SK-N-SH (cell line): ENCODE results near the gene HUS1. TPM values are rescaled to one million over a fixed set of nuclear protein-coding genes. Genes with fewer than 3 reads are reported as not detected.

Experiments used
- CTCF ChIA-PET: fragments of 300-600, 350-600 bp; formaldehyde crosslinking; extraction: SDS; loops from one replicate; lab custom pipeline; 2021; lab: Yijun Ruan, JAX
- POLR2A ChIA-PET: fragments of 350-600 bp; sonication (Branson Sonifier 250); formaldehyde crosslinking; extraction: SDS; loops from one replicate; lab custom pipeline; 2020; ENCODE audit warnings: antibody characterized with exemption, inconsistent platforms; lab: Yijun Ruan, JAX
- DNase-seq: peaks from one replicate; pipeline ENCODE4 v3.0.0; 2012
- H2AFZ ChIP-seq: fragments of 200-600 bp; sonication (generic); 2 replicates; pipeline ENCODE4 v1.8.1; 2016; ENCODE audit warnings: antibody characterized with exemption, mild to moderate bottlenecking, low read depth
- H3F3A ChIP-seq: fragments of 200-600 bp; sonication (generic); replicated peaks from 2 replicates; pipeline ENCODE3; 2016; ENCODE audit warnings: antibody characterized with exemption, mild to moderate bottlenecking; ENCODE audit not compliant: insufficient read depth
- H3K27ac ChIP-seq, 2 experiments: fragments of 200-500 bp in 1 of 2; fragments of 200-600 bp in 1 of 2; sonication (Bioruptor generic) in 1 of 2; sonication (generic), shearing (Covaris generic) in 1 of 2; 2 replicates each; pipeline versions ENCODE4 v1.5.1 to v1.6.1; 2014 to 2016; ENCODE audit warnings: low read depth in 2 of 2, inconsistent platforms in 1 of 2, low read length in 1 of 2, mild to moderate bottlenecking in 1 of 2, mixed read lengths in 1 of 2
- H3K27me3 ChIP-seq: fragments of 200-600 bp; sonication (generic), shearing (Covaris generic); 2 replicates; pipeline ENCODE4 v1.6.1; 2016; ENCODE audit warnings: mixed run types; ENCODE audit not compliant: insufficient read depth
- H3K36me3 ChIP-seq, 2 experiments: fragments of 200-500 bp in 1 of 2; fragments of 200-600 bp in 1 of 2; sonication (Bioruptor generic) in 1 of 2; sonication (generic) in 1 of 2; replicated peaks in 1 of 2; 2 replicates each; pipeline versions ENCODE3 to v1.5.1; 2014 to 2016; ENCODE audit warnings: low read length in 1 of 2, mild to moderate bottlenecking in 1 of 2; ENCODE audit not compliant: insufficient read depth in 2 of 2, control insufficient read depth in 1 of 2
- H3K4me1 ChIP-seq, 2 experiments: fragments of 200-500 bp in 1 of 2; fragments of 200-600 bp in 1 of 2; sonication (Bioruptor generic) in 1 of 2; sonication (generic), shearing (Covaris generic) in 1 of 2; 2 replicates each; pipeline versions ENCODE4 v1.5.1 to v1.6.1; 2014 to 2016; ENCODE audit warnings: low read depth in 1 of 2, low read length in 1 of 2, mixed run types in 1 of 2; ENCODE audit not compliant: insufficient read depth in 2 of 2, control insufficient read depth in 1 of 2
- H3K4me2 ChIP-seq: fragments of 200-600 bp; sonication (generic), shearing (Covaris generic); 2 replicates; pipeline ENCODE4 v1.6.1; 2017; ENCODE audit warnings: mixed run types
- H3K4me3 ChIP-seq, 2 experiments: fragments of 200-500 bp in 1 of 2; fragments of 200-600 bp in 1 of 2; sonication (Bioruptor generic) in 1 of 2; sonication (generic), shearing (Covaris generic) in 1 of 2; 2 replicates each; pipeline versions ENCODE4 v1.5.1 to v1.8.1; 2014 to 2016; ENCODE audit warnings: low read depth in 2 of 2, inconsistent platforms in 1 of 2, low read length in 1 of 2, mild to moderate bottlenecking in 1 of 2, mixed read lengths in 1 of 2, moderate library complexity in 1 of 2
- H3K79me2 ChIP-seq: fragments of 200-600 bp; sonication (generic); 2 replicates; pipeline ENCODE4 v1.8.1; 2017; ENCODE audit warnings: mild to moderate bottlenecking; ENCODE audit not compliant: insufficient read depth
- H3K9ac ChIP-seq: fragments of 200-600 bp; sonication (generic); 2 replicates; pipeline ENCODE4 v1.6.1; 2017; ENCODE audit warnings: mixed run types
- H3K9me2 ChIP-seq: fragments of 200-600 bp; sonication (generic); 2 replicates; pipeline ENCODE4 v1.6.1; 2017; ENCODE audit warnings: mixed run types
- H3K9me3 ChIP-seq: fragments of 200-600 bp; sonication (generic); 2 replicates; pipeline ENCODE4 v1.6.1; 2017; ENCODE audit warnings: mixed run types, mild to moderate bottlenecking, moderate library complexity
- H4K20me1 ChIP-seq: fragments of 200-600 bp; sonication (generic); 2 replicates; pipeline ENCODE4 v1.6.1; 2017; ENCODE audit warnings: mild to moderate bottlenecking, mixed run types; ENCODE audit not compliant: insufficient read depth
- CHD2 ChIP-seq: fragments of 150-350 bp; IDR thresholded peaks from 2 replicates; pipeline ENCODE4 v1.6.1; 2018; ENCODE audit warnings: low read length; ENCODE audit not compliant: partially characterized antibody
- CTCF ChIP-seq: fragments of 200-600 bp; sonication (generic); IDR thresholded peaks from 2 replicates; pipeline ENCODE4 v1.6.1; 2017; ENCODE audit warnings: antibody characterized with exemption, mild to moderate bottlenecking, moderate library complexity
- ELF1 ChIP-seq: IDR thresholded peaks from 2 replicates; pipeline ENCODE4 v1.4.0; 2012
- EP300 ChIP-seq, 2 experiments: IDR thresholded peaks; 2 replicates each; pipeline versions ENCODE4 v1.4.0 to v1.6.1; 2012; ENCODE audit warnings: borderline replicate concordance in 1 of 2, low read depth in 1 of 2, low read length in 1 of 2
- FOXM1 ChIP-seq: IDR thresholded peaks from 2 replicates; pipeline ENCODE4 v1.4.0; 2012; ENCODE audit warnings: low read depth, mild to moderate bottlenecking
- JUND ChIP-seq: IDR thresholded peaks from 2 replicates; pipeline ENCODE4 v1.4.0; 2012
- MEF2A ChIP-seq: IDR thresholded peaks from 2 replicates; pipeline ENCODE4 v1.4.0; 2012; ENCODE audit warnings: low read depth, borderline replicate concordance
- NFIC ChIP-seq: IDR thresholded peaks from 2 replicates; pipeline ENCODE4 v1.4.0; 2012; ENCODE audit warnings: borderline replicate concordance
- NRF1 ChIP-seq: IDR thresholded peaks from 2 replicates; pipeline ENCODE4 v1.6.1; 2012; ENCODE audit warnings: low read depth, mild to moderate bottlenecking, low read length
- POLR2AphosphoS5 ChIP-seq: IDR thresholded peaks from 2 replicates; pipeline ENCODE4 v1.6.1; 2012; ENCODE audit warnings: low read depth, low read length
- RCOR1 ChIP-seq: fragments of 150-350 bp; IDR thresholded peaks from 2 replicates; pipeline ENCODE4 v1.6.1; 2017; ENCODE audit warnings: antibody characterized with exemption, low read length
- RFX5 ChIP-seq: IDR thresholded peaks from 2 replicates; pipeline ENCODE4 v1.6.1; 2012; ENCODE audit warnings: mild to moderate bottlenecking, improper control_type of control experiment, low read length
- SIN3A ChIP-seq: IDR thresholded peaks from 2 replicates; pipeline ENCODE4 v1.6.1; 2012; ENCODE audit warnings: low read depth, mild to moderate bottlenecking, low read length, moderate library complexity, borderline replicate concordance
- TCF12 ChIP-seq: IDR thresholded peaks from 2 replicates; pipeline ENCODE4 v1.4.0; 2012
- USF1 ChIP-seq: IDR thresholded peaks from 2 replicates; pipeline ENCODE4 v1.4.0; 2012; ENCODE audit warnings: low read depth, borderline replicate concordance
- WGBS: methylation state at CpG from one replicate; pipeline ENCODE4 v1.1.6; 2017; ENCODE audit warnings: low lambda C conversion rate; 5-methylcytosine and 5-hydroxymethylcytosine counted together
- polyA plus RNA-seq, 3 experiments: library from polyadenylated mRNA; depleted of rRNA; stranded (reverse); fragments of >200 nt; gene quantifications; 2 replicates each; pipeline ENCODE4 v1.2.3, GENCODE V29; 2012
- TF ChIP-seq, protein P1 (sequence below): fragments of 150-350 bp; IDR thresholded peaks from 2 replicates; pipeline ENCODE4 v1.6.1; 2017; ENCODE audit warnings: antibody characterized with exemption, low read length, low read depth, borderline replicate concordance
- TF ChIP-seq, protein P2 (sequence below): IDR thresholded peaks from 2 replicates; pipeline ENCODE4 v1.4.0; 2012; ENCODE audit warnings: low read depth, borderline replicate concordance
- TF ChIP-seq, protein P3 (sequence below): IDR thresholded peaks from 2 replicates; pipeline ENCODE4; 2012
- TF ChIP-seq, protein P4 (sequence below): IDR thresholded peaks from 2 replicates; pipeline ENCODE4 v1.4.0; 2012; ENCODE audit warnings: low read depth

The HUS1 gene
- polyA plus RNA-seq, 1 of the 3 experiments (the other 2 are of a cell fraction) = 17.8 TPM

DNA sequence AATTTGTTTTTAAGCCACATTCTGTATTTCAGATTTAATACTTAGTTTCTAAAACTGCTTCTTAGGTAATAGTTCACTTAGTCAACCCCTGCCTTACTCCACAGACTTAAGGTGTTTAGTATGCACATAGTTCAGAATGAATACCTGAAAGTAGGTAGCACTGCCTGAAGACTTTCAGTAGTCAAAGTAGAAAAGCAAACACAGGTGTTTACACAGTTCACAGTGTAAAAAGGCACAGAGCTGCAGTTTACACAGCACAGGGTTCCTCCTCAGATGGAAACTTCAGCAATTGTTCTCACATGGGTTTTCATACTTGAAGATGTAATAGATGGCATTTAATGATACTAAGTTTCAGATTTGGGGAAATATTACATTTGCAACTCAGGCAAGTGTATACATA lies 28.0 kb downstream of the HUS1 start:
- ChIA-PET POLR2A (no interaction called here), CTCF (interaction anchor here (5.1 to 12.4 kb wide), 2 partner anchors 14 to 159 kb away, joined by 27 to 221 read pairs; no protein-coding TSS in a partner anchor)
- Histone ChIP-seq H2AFZ (no peak overlapping the region), H3K79me2 (no peaks in the 10 kb centered on the region), H3K9me2 (no peaks in the 10 kb centered on the region), H3F3A (no peaks in the 10 kb centered on the region), H3K36me3 (peaks cover 27% of the 10 kb centered on the region in 2 experiments), H3K4me2 (no peak overlapping the region), H3K27ac (no peak overlapping the region), H4K20me1 (no peaks in the 10 kb centered on the region), H3K9me3 (no peaks in the 10 kb centered on the region), H3K9ac (no peak overlapping the region), H3K4me1 (peaks cover 4 to 5% of the 10 kb centered on the region in 2 experiments; a peak in 1 of 4 replicates), H3K27me3 (no peaks in the 10 kb centered on the region), H3K4me3 (no peak overlapping the region)
- no peak for DNase-seq
- no peak for TF ChIP-seq USF1
- TF ChIP-seq POLR2AphosphoS5 = no peak
- no peak for TF ChIP-seq JUND
- TF ChIP-seq, protein P1, sequence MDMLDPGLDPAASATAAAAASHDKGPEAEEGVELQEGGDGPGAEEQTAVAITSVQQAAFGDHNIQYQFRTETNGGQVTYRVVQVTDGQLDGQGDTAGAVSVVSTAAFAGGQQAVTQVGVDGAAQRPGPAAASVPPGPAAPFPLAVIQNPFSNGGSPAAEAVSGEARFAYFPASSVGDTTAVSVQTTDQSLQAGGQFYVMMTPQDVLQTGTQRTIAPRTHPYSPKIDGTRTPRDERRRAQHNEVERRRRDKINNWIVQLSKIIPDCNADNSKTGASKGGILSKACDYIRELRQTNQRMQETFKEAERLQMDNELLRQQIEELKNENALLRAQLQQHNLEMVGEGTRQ = no peak
- TF ChIP-seq EP300 (IDR thresholded peaks at IDR 0.05; ENCODE audit: borderline replicate concordance in 1 of 2, low read depth in 1 of 2, low read length in 1 of 2) = no peak
- TF ChIP-seq, protein P2, sequence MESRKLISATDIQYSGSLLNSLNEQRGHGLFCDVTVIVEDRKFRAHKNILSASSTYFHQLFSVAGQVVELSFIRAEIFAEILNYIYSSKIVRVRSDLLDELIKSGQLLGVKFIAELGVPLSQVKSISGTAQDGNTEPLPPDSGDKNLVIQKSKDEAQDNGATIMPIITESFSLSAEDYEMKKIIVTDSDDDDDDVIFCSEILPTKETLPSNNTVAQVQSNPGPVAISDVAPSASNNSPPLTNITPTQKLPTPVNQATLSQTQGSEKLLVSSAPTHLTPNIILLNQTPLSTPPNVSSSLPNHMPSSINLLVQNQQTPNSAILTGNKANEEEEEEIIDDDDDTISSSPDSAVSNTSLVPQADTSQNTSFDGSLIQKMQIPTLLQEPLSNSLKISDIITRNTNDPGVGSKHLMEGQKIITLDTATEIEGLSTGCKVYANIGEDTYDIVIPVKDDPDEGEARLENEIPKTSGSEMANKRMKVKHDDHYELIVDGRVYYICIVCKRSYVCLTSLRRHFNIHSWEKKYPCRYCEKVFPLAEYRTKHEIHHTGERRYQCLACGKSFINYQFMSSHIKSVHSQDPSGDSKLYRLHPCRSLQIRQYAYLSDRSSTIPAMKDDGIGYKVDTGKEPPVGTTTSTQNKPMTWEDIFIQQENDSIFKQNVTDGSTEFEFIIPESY = no peak
- TF ChIP-seq TCF12 = no peak
- no peak for TF ChIP-seq FOXM1

DNA sequence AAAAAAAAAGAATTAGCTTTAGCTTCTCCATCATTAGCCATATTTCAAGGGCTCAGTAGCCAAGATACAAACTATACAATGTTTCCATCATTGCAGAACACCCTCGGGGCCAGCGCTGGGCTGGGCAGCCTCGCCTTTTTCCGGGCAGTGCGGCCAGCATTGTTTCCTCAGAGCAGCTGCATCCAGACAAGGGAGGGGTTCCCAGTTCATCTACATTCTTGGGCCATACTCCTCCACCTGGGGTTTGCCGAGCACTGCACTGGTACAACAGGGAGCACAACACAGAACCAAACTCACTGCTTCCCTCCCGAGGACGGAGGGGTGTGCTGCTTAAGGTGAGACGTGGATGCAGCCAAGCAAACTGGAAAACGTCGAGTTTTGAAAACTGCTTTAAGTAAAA lies 28.7 kb downstream of the HUS1 start:
- H3K9ac ChIP-seq = no peak overlapping the region
- POLR2A ChIA-PET = no interaction called here
- no peak overlapping the region for H3K4me2 ChIP-seq
- H3K9me2 ChIP-seq = no peaks in the 10 kb centered on the region
- no peak overlapping the region for H2AFZ ChIP-seq
- no peaks in the 10 kb centered on the region for H3K79me2 ChIP-seq
- peaks cover 20% of the 10 kb centered on the region in 2 experiments for H3K36me3 ChIP-seq
- no peak overlapping the region for H3K27ac ChIP-seq
- no peaks in the 10 kb centered on the region for H3F3A ChIP-seq
- DNase-seq = no peak
- H3K4me3 ChIP-seq = no peak overlapping the region
- TF ChIP-seq MEF2A (no peak), JUND (no peak), USF1 (no peak), ELF1 (no peak), CTCF (no peak), NRF1 (no peak), FOXM1 (no peak), TCF12 (no peak), POLR2AphosphoS5 (no peak), RCOR1 (no peak), CHD2 (no peak), NFIC (no peak), RFX5 (no peak), SIN3A (no peak)
- TF ChIP-seq, protein P3, sequence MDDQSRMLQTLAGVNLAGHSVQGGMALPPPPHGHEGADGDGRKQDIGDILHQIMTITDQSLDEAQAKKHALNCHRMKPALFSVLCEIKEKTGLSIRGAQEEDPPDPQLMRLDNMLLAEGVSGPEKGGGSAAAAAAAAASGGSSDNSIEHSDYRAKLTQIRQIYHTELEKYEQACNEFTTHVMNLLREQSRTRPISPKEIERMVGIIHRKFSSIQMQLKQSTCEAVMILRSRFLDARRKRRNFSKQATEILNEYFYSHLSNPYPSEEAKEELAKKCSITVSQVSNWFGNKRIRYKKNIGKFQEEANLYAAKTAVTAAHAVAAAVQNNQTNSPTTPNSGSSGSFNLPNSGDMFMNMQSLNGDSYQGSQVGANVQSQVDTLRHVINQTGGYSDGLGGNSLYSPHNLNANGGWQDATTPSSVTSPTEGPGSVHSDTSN = no peak
- TF ChIP-seq, protein P4, sequence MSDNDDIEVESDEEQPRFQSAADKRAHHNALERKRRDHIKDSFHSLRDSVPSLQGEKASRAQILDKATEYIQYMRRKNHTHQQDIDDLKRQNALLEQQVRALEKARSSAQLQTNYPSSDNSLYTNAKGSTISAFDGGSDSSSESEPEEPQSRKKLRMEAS = no peak
- TF ChIP-seq, all 33 proteins: peak for 0
- CTCF ChIA-PET = interaction anchor here (5.1 to 12.4 kb wide), 2 partner anchors 14 to 160 kb away, joined by 27 to 221 read pairs; no protein-coding TSS in a partner anchor
- no peaks in the 10 kb centered on the region for H4K20me1 ChIP-seq
- peaks cover 4 to 5% of the 10 kb centered on the region in 2 experiments; a peak in 1 of 4 replicates for H3K4me1 ChIP-seq
- H3K9me3 ChIP-seq = no peaks in the 10 kb centered on the region
- WGBS = 85% methylated on average over 11 of the region's 11 CpGs
- no peaks in the 10 kb centered on the region for H3K27me3 ChIP-seq
